GM19239 (cell line): Measurements from ENCODE around the gene SPINT2.
"Not testable (repeated sequence)": the region's sequence is repeated elsewhere in the genome, so short reads cannot be mapped to it uniquely, and the experiment has no call there.

Experiments
- DNase-seq: peaks from one replicate; pipeline ENCODE4 v3.0.0; 2011; ENCODE audit warnings: low spot score; ENCODE audit not compliant: insufficient read length
- FAIRE-seq: peaks from 2 replicates; lab custom pipeline; 2011; peaks lifted over from hg19 to GRCh38; lab: Jason Lieb, UNC

Gene SPINT2

GRCh38 chr19:38264486-38265212 is at the start of gene SPINT2:
TSS of gene SPINT2 (plus strand) at chr19:38264573. CDS start at chr19:38264893, 320 bp downstream.
- DNase-seq (no peak), FAIRE-seq (no peak)

GRCh38 chr19:38216785-38217641 is 47.4 kb upstream of the SPINT2 start:
- DNase-seq (no peak), FAIRE-seq (no peak)

- no peak for DNase-seq
- no peak for FAIRE-seq
Measured at GRCh38 chr19:38218204-38218603, 46.2 kb upstream of the SPINT2 start.

GRCh38 chr19:38219221-38219620 is 45.2 kb upstream of the SPINT2 start:
- no peak for FAIRE-seq

GRCh38 chr19:38221421-38221820 is 43.0 kb upstream of the SPINT2 start:
- no peak for DNase-seq
- FAIRE-seq, result no peak

More at GRCh38 chr19:38219221-38219620, 45.2 kb upstream of the SPINT2 start:
- DNase-seq, result no peak

- DNase-seq (no peak), FAIRE-seq (no peak)
Measured at GRCh38 chr19:38221919-38222830, 42.2 kb upstream of the SPINT2 start.

- no peak for FAIRE-seq
Measured at GRCh38 chr19:38223119-38223523, 41.3 kb upstream of the SPINT2 start.

GRCh38 chr19:38223617-38224013 is 40.8 kb upstream of the SPINT2 start:
- no peak for DNase-seq
- no peak for FAIRE-seq

More at GRCh38 chr19:38223119-38223523, 41.3 kb upstream of the SPINT2 start:
- no peak for DNase-seq

- FAIRE-seq, result peak; percentile 65
- peak; percentile 96 for DNase-seq
Measured at GRCh38 chr19:38224014-38224862, 40.1 kb upstream of the SPINT2 start, which contains the start of gene DPF1. TSS of gene DPF1 (minus strand) at chr19:38224222. CDS start at chr19:38224142, 80 bp downstream.

GRCh38 chr19:38224863-38225218 is 39.5 kb upstream of the SPINT2 start:
- not testable (repeated sequence) for FAIRE-seq, DNase-seq

- DNase-seq (no peak), FAIRE-seq (no peak)
Measured at GRCh38 chr19:38227287-38228004, 36.9 kb upstream of the SPINT2 start.

GRCh38 chr19:38228005-38228377 is 36.4 kb upstream of the SPINT2 start:
- no peak for DNase-seq

GRCh38 chr19:38228491-38229439 is 35.6 kb upstream of the SPINT2 start:
- DNase-seq (no peak), FAIRE-seq (no peak)

More at GRCh38 chr19:38228005-38228377, 36.4 kb upstream of the SPINT2 start:
- FAIRE-seq, result no peak

- peak; percentile 87 for DNase-seq
- FAIRE-seq, result peak; percentile 62
Measured at GRCh38 chr19:38229585-38230073, 34.7 kb upstream of the SPINT2 start.

GRCh38 chr19:38230506-38231133 is 33.8 kb upstream of the SPINT2 start:
- FAIRE-seq, result not testable (repeated sequence)

GRCh38 chr19:38231918-38232317 is 32.5 kb upstream of the SPINT2 start:
- no peak for FAIRE-seq
- no peak for DNase-seq

More at GRCh38 chr19:38230506-38231133, 33.8 kb upstream of the SPINT2 start:
- DNase-seq, result not testable (repeated sequence)
